ENCODE data around the gene ACR.
A peak's percentile ranks its signal among the peaks of the same experiment; 100 is the strongest.

The ACR gene
- 0 to 1.7 (median 0) reads per million in 17 experiments for total RNA-seq

DNA sequence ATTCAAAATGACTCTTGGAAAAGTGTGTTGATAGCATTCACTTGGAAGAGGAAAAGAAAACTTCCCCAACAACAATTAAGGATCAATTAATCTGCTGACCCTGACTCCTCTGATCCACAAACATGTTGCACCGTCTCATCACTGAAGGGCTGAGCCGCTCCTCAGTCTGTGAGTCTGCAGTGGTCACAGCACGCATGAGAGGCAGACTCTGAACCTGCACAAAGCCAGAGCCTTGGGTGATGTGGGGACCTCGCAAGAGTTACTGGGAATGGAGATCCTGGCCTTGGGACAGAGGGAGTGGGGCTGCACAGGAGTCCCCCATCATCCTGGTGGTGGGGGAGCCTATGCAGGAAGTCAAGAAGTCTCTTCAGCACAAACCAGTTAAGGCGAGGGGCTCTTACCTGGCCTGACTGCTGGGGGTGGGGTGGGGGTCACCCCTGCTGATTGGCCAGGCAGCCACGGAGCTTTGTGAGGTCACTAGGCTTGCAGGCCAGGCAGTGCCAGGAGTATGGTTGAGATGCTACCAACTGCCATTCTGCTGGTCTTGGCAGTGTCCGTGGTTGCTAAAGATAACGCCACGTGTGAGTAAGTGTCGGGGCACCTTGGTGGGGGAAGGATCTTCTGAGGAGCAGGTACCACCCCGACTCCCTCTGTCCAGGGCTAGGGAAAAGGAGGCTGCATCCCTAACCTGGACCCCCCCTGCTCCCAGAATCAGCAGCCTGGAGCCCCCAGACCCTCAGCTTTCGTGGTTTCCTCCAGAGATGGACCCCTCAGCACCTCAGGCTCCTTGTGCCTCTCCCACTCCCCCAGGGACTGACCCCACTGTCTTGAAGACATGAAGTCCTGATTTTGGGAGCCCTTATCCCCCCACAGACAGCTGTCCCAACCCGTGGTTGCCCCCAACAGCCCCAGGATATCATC is at the start of gene ACR:
TSS of gene ACR (plus strand) at position 477 of the 921 bp plus-strand sequence. CDS start at position 509, 32 bp downstream.
- no peak for DNase-seq

GRCh38 chr22:50688448-50688847 is 49.6 kb upstream of the ACR start:
- DNase-seq = no peak

- peak; percentile 71 to 78 (median 76) for DNase-seq
Observed at GRCh38 chr22:50691521-50691920, 46.5 kb upstream of the ACR start.

DNA sequence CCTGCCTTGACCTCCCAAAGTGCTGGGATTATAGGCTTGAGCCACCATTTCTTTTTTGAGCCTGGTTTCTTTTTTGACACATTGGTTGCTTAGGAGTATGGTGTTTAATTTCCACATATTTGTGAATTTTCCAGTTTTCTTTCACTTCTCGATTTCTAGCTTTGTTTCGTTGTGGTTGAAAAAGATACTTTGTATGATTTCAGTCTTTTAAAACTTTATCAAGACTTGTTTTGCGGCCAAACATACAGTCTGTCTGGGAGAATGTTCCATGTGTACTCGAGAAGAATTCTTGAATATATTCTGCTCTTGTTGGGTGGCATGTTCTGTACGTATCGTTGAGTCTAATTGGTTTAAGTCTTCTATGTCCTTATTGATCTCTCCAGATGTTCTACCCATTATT is 44.5 kb upstream of the ACR start:
- DNase-seq = no peak

- no peak for DNase-seq
Observed at GRCh38 chr22:50694099-50694605, 43.9 kb upstream of the ACR start.

DNA sequence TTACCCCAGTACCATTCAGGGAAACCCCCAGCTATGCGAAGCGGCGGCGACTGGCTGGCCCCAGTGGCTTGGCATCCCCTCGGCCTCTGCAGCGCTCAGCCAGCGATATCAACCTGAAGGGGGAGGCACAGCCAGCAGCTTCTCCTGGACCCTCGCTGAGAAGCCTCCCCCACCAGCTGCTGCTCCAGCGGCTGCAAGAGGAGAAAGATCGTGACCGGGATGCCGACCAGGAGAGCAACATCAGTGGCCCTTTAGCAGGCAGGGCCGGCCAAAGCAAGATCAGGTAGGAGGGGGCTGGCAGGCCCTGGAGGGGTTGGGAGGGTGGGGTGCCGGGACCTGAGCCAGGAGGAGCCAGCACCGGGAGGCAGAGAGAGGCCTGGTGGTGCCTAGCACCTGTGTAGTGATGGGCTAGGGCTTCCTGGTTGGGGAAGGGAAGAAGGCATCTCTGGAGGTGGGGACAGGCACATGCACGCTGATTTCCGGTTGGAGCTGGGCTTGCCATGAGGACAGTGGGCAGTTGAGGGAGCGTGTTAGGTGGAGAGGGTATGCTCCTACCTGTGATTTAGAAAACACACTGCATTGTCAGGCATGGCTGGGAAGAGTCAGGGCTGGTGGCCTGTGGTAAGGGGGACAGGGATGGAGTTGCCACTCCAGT is 43.1 kb upstream of the ACR start:
- no peak for DNase-seq

DNA sequence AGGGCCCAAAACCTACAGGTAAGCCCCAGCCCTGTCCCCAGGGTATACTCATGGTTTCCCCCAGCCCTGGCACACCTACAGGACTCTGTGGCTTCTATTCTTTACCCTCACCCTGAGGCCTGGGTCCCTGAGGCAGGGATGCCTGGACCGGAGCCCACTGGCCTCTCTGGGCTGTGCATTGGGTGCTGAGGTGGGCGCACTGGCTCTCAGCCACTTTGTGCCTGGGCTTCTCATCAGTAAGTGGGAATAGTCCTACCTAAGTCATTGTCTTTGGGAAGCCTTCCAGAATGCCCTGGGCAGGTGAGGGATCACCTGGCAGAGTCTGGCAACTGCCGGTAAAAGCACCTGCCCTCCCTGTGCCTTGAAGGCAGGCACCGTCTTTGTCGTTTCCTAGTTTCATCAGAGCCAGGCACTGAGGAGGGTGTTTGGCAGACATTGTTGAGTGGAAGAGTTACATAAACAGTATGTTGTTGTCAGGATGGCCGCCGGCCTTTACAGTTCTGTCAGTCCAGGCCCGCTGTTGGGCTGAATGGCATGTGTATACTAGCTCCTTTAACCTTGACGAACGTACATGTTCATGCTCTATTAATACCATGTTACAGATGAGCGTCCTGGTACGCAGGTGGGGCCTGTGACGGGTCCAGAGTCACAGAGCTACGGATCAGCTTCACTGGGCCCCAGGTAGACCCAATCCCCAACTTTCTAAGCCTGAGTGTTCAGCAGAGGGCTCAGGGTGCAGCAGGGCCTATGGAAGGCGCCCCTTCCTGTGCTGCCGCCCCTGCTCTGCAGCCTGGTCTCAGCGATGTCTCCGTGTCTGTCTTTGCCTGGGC is 42.4 kb upstream of the ACR start:
- DNase-seq = no peak

DNA sequence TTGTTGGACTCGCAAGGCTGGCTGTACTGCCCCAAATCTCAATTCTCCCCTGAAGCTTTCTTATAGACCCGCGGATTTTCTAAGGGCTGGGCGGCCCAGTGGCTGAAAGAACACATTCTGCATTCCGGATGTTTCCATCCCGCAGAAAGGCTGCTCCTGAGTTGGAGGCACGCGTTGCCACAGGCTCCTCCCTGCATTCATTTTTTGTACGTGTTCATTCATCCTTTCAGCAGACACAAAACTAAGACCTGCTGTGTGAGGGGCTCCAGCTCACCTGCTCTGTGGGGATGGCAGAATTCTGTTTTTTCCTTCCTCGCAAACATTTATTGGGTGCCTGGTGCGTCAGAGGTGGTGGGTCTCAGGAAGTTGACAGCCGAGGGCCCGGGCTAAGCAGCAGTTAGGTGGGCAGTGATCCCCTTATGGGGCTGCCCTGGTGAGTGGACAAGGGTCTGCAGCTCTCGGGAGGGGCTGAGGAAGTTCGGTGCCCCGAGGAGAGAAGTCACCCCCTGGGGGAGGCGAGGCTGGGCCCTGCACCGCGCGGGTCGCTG is 41.7 kb upstream of the ACR start:
- no peak for DNase-seq

DNA sequence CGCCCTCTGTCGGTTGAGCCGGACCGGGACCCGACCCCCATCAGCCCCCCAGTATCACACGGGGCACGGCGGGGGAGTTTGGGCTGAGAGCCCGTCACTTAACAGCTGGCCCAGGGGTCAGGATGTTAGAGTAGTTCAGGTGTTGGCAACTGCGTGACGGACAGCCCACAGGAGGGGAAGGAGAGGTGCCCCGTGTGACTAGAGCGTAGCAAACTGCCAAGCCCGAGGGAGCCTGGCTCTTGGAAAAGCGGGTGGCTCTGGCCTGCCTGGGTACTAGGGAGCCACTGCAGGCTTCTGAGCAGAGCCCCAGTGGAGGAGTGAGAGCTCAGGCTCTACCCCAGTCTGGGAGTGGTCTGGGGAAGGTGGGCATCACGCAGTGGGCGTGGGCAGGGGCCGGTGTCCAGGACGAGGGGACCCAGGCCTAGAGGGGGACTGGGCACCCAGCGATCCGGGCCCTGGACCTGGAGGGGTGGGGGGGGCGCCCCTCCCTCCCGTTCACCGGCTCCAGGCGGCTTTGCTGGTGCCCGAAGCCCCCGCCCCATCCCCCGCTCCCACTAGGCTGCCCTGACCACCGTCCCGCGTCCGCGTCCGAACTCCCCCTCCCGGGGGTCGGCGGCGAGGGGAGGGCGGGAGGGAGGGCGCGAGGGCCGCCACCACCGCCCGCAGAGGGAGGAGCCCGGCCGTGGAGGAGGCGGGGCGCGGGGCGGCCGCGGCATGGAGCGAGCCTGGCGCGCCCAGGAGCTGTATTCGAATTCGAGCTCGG is 41.0 kb upstream of the ACR start:
- no peak for DNase-seq

- DNase-seq = no peak
Observed at GRCh38 chr22:50697667-50698506, 40.1 kb upstream of the ACR start.

GRCh38 chr22:50698546-50698945 is 39.5 kb upstream of the ACR start:
- DNase-seq = no peak

GRCh38 chr22:50699001-50699755 is 38.8 kb upstream of the ACR start:
- DNase-seq = no peak

DNA sequence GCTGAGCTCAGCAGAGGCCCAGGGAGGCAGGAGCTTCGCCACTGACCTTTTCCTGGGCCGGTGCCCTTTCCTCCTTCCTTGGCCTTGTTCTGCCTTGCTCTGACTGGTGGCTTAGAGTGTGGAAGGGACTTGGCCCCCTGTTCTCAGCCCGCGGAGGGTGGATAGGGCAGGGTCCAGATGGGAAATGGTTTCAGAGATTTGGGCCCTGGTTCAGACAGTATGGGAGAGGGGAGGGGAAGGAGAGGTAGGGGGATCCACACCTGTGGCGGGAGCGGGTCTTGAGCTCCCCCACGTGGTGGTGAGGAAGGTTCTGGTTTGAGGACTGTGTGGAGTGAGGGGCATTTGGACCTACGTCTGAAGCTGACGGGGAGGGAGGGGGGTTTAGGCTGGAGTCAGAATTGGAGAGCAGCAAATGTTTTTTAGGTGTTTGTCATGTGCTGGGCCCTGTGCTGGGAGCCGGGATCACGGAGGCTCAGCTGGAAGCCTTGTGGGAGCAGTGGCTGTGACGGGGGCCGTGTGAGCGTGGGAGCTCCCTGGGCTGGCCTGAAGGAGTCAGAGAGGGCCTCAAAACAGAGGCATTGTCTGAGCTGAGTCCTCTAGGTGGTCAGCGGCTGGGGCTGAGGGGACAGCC is 38.1 kb upstream of the ACR start:
- no peak for DNase-seq

GRCh38 chr22:50700387-50701075 is 37.5 kb upstream of the ACR start:
- DNase-seq = no peak

GRCh38 chr22:50701076-50701419 is 37.0 kb upstream of the ACR start:
- DNase-seq = no peak

DNA sequence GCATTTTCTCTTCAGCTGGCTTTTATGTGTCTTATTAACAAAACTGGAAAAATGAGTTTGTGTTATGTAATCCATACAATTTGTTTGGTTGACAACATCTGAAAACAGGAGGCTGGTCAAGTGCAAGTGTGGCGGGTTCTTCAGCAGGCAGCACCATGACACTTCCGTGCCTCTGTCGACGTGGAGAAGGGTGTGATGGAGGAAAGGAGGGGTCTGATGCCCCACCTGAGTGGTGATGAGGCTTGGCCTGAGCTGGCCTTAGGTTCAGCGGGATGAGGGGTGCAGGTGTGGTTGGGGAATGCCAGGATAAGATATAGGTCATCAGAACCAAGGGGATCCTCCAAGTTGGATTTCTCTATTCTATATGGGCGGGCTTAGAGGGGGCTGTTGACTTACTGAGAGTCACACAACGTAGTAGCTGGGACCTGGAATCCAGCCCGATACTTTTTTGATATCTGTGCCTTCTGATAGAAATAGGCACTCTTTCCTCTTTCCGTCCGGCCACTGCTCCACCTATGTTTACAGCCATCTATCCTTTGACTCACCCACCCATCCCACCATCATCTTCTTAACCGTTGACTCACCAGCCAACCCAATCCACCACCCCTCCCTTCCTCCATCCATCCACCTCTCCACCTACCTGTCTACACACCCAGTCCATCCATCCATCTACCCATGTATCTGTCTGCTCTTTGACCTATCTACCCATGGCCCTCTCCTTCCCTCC is 36.4 kb upstream of the ACR start:
- DNase-seq = no peak

DNA sequence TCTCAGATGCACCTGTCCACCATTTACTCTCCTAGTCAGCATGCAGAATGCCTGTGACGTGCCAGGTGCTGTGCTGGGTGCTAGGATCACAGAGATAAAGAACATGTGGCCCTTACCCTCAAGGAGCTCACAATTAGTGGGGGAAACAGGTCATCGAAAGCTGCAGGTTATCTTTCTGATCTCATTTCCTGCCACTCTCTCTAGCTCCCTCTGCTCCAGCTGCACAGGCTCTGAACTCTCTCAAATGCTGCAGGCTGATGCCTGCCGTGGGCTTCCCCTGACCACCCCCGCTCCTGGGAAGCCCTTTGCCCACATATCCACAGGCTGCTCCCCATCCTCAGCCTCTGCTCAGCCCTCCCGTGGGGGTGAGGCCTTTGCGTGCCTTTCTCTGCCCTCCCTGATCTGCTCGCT is 35.7 kb upstream of the ACR start:
- DNase-seq = no peak

Data from suppressor macrophage (primary cell).